HG03159 (cell line): ENCODE measurements around the gene GTPBP10.
"Not testable (repeated sequence)": the region's sequence is repeated elsewhere in the genome, so short reads cannot be mapped to it uniquely, and the experiment has no call there.

Experiments used
- ATAC-seq: cut with Tn5 transposase; IDR thresholded peaks from one replicate; pipeline ENCODE4 v1.9.1; 2021; ENCODE audit warnings: mild to moderate bottlenecking, moderate library complexity; ENCODE audit not compliant: unreplicated experiment

Gene GTPBP10

GRCh38 chr7:90350032-90350431 is 3.5 kb downstream of the GTPBP10 start:
- not testable (repeated sequence) for ATAC-seq

GRCh38 chr7:90351987-90352386 is 5.5 kb downstream of the GTPBP10 start:
- ATAC-seq = no peak

- ATAC-seq = no peak
These were observed 36.9 kb downstream of the GTPBP10 start for GRCh38 chr7:90383422-90383821.

- no peak for ATAC-seq
These were observed 37.3 kb downstream of the GTPBP10 start for GRCh38 chr7:90383861-90384260.

GRCh38 chr7:90384433-90384832 is 37.9 kb downstream of the GTPBP10 start:
- no peak for ATAC-seq

- no peak for ATAC-seq
These were observed 41.1 kb downstream of the GTPBP10 start for GRCh38 chr7:90387470-90388240.

GRCh38 chr7:90390926-90391325 is 44.4 kb downstream of the GTPBP10 start:
- ATAC-seq = no peak

- ATAC-seq = no peak
These were observed 45.0 kb downstream of the GTPBP10 start for GRCh38 chr7:90391488-90391887.

- ATAC-seq = no peak
These were observed 49.9 kb downstream of the GTPBP10 start for GRCh38 chr7:90396420-90396819.

- ATAC-seq = no peak
These were observed 55.5 kb downstream of the GTPBP10 start for GRCh38 chr7:90401989-90402388.

GRCh38 chr7:90402785-90403173 is 56.3 kb downstream of the GTPBP10 start:
- no peak for ATAC-seq

GRCh38 chr7:90403174-90404113 is 56.9 kb downstream of the GTPBP10 start, which contains the start of gene CLDN12:
CLDN12 (plus strand) TSS chr7:90403461; CDS start chr7:90412677, 9,216 bp downstream.
- ATAC-seq = peak; percentile 97

GRCh38 chr7:90404777-90405176 is 58.3 kb downstream of the GTPBP10 start:
- no peak for ATAC-seq

GRCh38 chr7:90407484-90407821 is 60.9 kb downstream of the GTPBP10 start:
- ATAC-seq = no peak

GRCh38 chr7:90408142-90408541 is 61.6 kb downstream of the GTPBP10 start:
- ATAC-seq = no peak

GRCh38 chr7:90409667-90410066 is 63.2 kb downstream of the GTPBP10 start:
- no peak for ATAC-seq

GRCh38 chr7:90411510-90411909 is 65.0 kb downstream of the GTPBP10 start:
- no peak for ATAC-seq

- ATAC-seq = no peak
These were observed 66.1 kb downstream of the GTPBP10 start for GRCh38 chr7:90412458-90413184.

- no peak for ATAC-seq
These were observed 66.6 kb downstream of the GTPBP10 start for GRCh38 chr7:90413185-90413528.

- no peak for ATAC-seq
These were observed 75.1 kb downstream of the GTPBP10 start for GRCh38 chr7:90421651-90422050.

GRCh38 chr7:90424720-90425119 is 78.2 kb downstream of the GTPBP10 start:
- ATAC-seq = peak; percentile 77
